LNCaP clone FGC (cell line): ENCODE data around the gene FAT1.

Source experiments
- DNase-seq: peaks from one replicate; pipeline ENCODE4 v3.0.0-alpha.2; 2011; ENCODE audit warnings: low read depth
- H3K4me3 ChIP-seq: 2 replicates; pipeline ENCODE4 v1.5.1; 2011; ENCODE audit warnings: mild to moderate bottlenecking, low read depth, low read length, control low read depth
- CTCF ChIP-seq: IDR thresholded peaks from 2 replicates; pipeline ENCODE4 v1.5.1; 2012; ENCODE audit warnings: mild to moderate bottlenecking; ENCODE audit not compliant: control insufficient read depth, insufficient read depth; ENCODE audit errors: extremely low read depth

The FAT1 gene

DNA sequence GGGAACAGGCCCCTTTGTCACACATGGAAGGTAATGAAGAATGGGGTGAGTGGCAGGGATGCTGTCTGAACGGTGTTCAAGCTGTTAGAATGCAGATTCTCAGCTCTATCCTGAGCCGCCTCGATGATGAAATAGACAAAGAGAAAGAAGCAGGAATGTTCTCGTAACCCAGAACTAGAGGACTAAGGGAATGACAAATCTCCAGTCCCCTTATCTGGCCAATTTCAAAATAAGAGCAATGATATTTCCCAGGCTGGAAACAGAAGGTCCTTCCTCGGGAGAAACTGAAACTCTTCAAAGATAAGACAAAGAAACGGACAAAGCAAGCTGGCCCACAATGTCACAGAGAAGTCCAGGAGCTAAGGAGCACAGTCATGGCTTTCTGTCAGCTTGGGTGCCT, 138.7 kb downstream of the FAT1 start:
- H3K4me3 ChIP-seq = no peak overlapping the region
- no peak for TF ChIP-seq CTCF
- DNase-seq = no peak

- TF ChIP-seq CTCF = no peak
- no peak overlapping the region for H3K4me3 ChIP-seq
- no peak for DNase-seq
Measured at GRCh38 chr4:186581421-186581820, 142.2 kb downstream of the FAT1 start.

DNA sequence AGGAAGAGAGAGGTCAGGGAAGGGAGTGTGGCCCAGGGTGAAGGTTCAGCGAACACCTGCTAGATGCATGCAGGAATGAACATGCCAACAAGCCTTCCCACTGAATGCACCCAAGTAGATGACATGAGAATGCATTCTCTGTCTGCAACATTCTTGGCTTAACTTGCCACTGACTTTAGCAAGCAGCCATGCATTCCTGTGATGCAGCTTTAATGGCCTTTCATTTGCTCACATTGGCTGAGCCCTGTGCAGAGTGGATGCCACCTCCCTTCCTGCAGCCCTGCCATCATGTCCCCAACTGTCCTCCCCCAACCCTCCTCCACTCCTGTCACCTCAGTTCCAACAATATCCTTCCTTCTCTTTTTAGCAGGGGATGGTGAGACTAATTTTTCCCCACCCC, 143.0 kb downstream of the FAT1 start:
- H3K4me3 ChIP-seq = no peak overlapping the region
- no peak for DNase-seq
- TF ChIP-seq CTCF = no peak

GRCh38 chr4:186570193-186570996, 153.3 kb downstream of the FAT1 start:
- no peak for TF ChIP-seq CTCF
- DNase-seq = no peak
- H3K4me3 ChIP-seq = no peak overlapping the region

- H3K4me3 ChIP-seq = no peak overlapping the region
- no peak for TF ChIP-seq CTCF
- DNase-seq = no peak
Measured at GRCh38 chr4:186569533-186570192, 154.0 kb downstream of the FAT1 start.

- no peak overlapping the region for H3K4me3 ChIP-seq
- TF ChIP-seq CTCF = no peak
- no peak for DNase-seq
Measured at GRCh38 chr4:186566068-186566467, 157.6 kb downstream of the FAT1 start.
